CD14-positive monocyte (primary cell): ENCODE measurements around the gene ELOVL6. TPM values are rescaled to one million over a fixed set of nuclear protein-coding genes. Genes with fewer than 3 reads are reported as not detected.

ENCODE experiments used
- DNase-seq, 3 donors: peaks; one replicate each; pipeline ENCODE4 v3.0.0-alpha.2; 2011 to 2022
- H2AFZ ChIP-seq: 2 replicates; pipeline ENCODE4 v1.6.0; 2012; ENCODE audit warnings: mild to moderate bottlenecking, low read depth, low read length, inconsistent platforms; ENCODE audit not compliant: insufficient read depth, poor library complexity, severe bottlenecking
- H3K27ac ChIP-seq, 2 donors: 1 replicate in 1 of 2; 2 replicates in 1 of 2; pipeline ENCODE4 v1.5.1; 2012 to 2013; ENCODE audit warnings: low read length in 2 of 2, control low read depth in 1 of 2, inconsistent platforms in 1 of 2, low read depth in 1 of 2, mild to moderate bottlenecking in 1 of 2
- H3K27me3 ChIP-seq, 2 donors: one replicate each; pipeline versions ENCODE4 v1.6.0 to v1.6.1; 2011 to 2013; ENCODE audit warnings: low read length in 2 of 2; ENCODE audit not compliant: control insufficient read depth in 2 of 2, insufficient read depth in 2 of 2
- H3K36me3 ChIP-seq, 2 donors: replicated peaks in 1 of 2; 1 replicate in 1 of 2; 2 replicates in 1 of 2; pipeline versions ENCODE4 v1.5.1 to v1.6.1; 2012 to 2013; ENCODE audit warnings: low read length in 2 of 2, control low read depth in 1 of 2, inconsistent platforms in 1 of 2, mild to moderate bottlenecking in 1 of 2; ENCODE audit not compliant: insufficient read depth in 2 of 2, control insufficient read depth in 1 of 2
- H3K4me1 ChIP-seq, 2 donors: 1 replicate in 1 of 2; 2 replicates in 1 of 2; pipeline versions ENCODE4 v1.5.1 to v1.6.1; 2012 to 2013; ENCODE audit warnings: low read length in 2 of 2, control low read depth in 1 of 2, inconsistent platforms in 1 of 2, mild to moderate bottlenecking in 1 of 2, moderate library complexity in 1 of 2; ENCODE audit not compliant: insufficient read depth in 2 of 2, control insufficient read depth in 1 of 2
- H3K4me2 ChIP-seq: replicated peaks from 2 replicates; pipeline ENCODE3; 2012; ENCODE audit warnings: low read length, moderate library complexity, mild to moderate bottlenecking; ENCODE audit not compliant: poor library complexity, severe bottlenecking; ENCODE audit errors: extremely low read depth
- H3K4me3 ChIP-seq, 3 experiments: fragments of 200-600 bp in 1 of 3; sonication (generic) in 1 of 3; replicated peaks in 1 of 3; 1 replicate in 2 of 3; 2 replicates in 1 of 3; pipeline ENCODE4 v1.5.1; 2011 to 2013; ENCODE audit warnings: low read length in 3 of 3, mild to moderate bottlenecking in 3 of 3, control low read depth in 2 of 3, low read depth in 2 of 3, inconsistent platforms in 1 of 3, moderate library complexity in 1 of 3
- H3K79me2 ChIP-seq: 2 replicates; pipeline ENCODE4 v1.6.0; 2012; ENCODE audit warnings: mild to moderate bottlenecking, control low read depth, inconsistent platforms, low read length, moderate library complexity; ENCODE audit not compliant: insufficient read depth
- H3K9ac ChIP-seq: 2 replicates; pipeline ENCODE4 v1.6.0; 2017; ENCODE audit warnings: low read length, mild to moderate bottlenecking; ENCODE audit not compliant: insufficient read depth, poor library complexity, severe bottlenecking
- H3K9me3 ChIP-seq, 2 donors: replicated peaks in 1 of 2; 1 replicate in 1 of 2; 2 replicates in 1 of 2; pipeline versions ENCODE4 v1.5.1 to v1.6.1; 2012 to 2013; ENCODE audit warnings: low read length in 2 of 2, control low read depth in 1 of 2; ENCODE audit not compliant: control insufficient read depth in 1 of 2, insufficient read depth in 1 of 2
- H4K20me1 ChIP-seq: 2 replicates; pipeline ENCODE4 v1.6.0; 2012; ENCODE audit warnings: mild to moderate bottlenecking, low read length, control low read depth, moderate library complexity; ENCODE audit not compliant: insufficient read depth
- H3K27ac Mint-ChIP-seq, 7 donors: one replicate each; pipeline ENCODE4 v1.8.0; 2020; ENCODE audit warnings: mild to moderate bottlenecking in 7 of 7, mixed read lengths in 7 of 7, moderate library complexity in 6 of 7, inconsistent platforms in 2 of 7
- H3K27me3 Mint-ChIP-seq, 3 donors: one replicate each; pipeline ENCODE4 v1.8.0; 2021 to 2022; ENCODE audit warnings: low read depth in 3 of 3, mild to moderate bottlenecking in 3 of 3, mixed read lengths in 3 of 3, moderate library complexity in 3 of 3, inconsistent platforms in 1 of 3
- H3K36me3 Mint-ChIP-seq, 2 donors: one replicate each; pipeline ENCODE4 v1.8.0; 2020; ENCODE audit warnings: mixed read lengths in 2 of 2, inconsistent platforms in 1 of 2, mild to moderate bottlenecking in 1 of 2
- H3K4me1 Mint-ChIP-seq: one replicate; pipeline ENCODE4 v1.8.0; 2020; ENCODE audit warnings: mild to moderate bottlenecking, mixed read lengths
- H3K4me3 Mint-ChIP-seq, 2 donors: one replicate each; pipeline ENCODE4 v1.8.0; 2020; ENCODE audit warnings: mild to moderate bottlenecking in 2 of 2, mixed read lengths in 2 of 2, moderate library complexity in 1 of 2
- H3K9me3 Mint-ChIP-seq, 7 donors: one replicate each; pipeline ENCODE4 v1.8.0; 2020 to 2022; ENCODE audit warnings: mixed read lengths in 7 of 7, mild to moderate bottlenecking in 6 of 7, moderate library complexity in 6 of 7, inconsistent platforms in 2 of 7
- CTCF ChIP-seq: fragments of 200-600 bp; IDR thresholded peaks from one replicate; pipeline ENCODE4 v1.8.0; 2022; ENCODE audit warnings: antibody characterized with exemption, mild to moderate bottlenecking
- WGBS: methylation state at CpG from one replicate; pipeline ENCODE4 v1.1.5; 2013; ENCODE audit warnings: missing lambda C conversion rate; ENCODE audit not compliant: insufficient coverage; 5-methylcytosine and 5-hydroxymethylcytosine counted together
- intact Hi-C, 2 donors: fragments of 100-400 bp; cut with micrococcal nuclease; formaldehyde crosslinking; loops; one replicate each; pipeline versions ENCODE4 v1.15.0 to v1.15.1; 2023
- polyA plus RNA-seq, 3 donors: library from polyadenylated mRNA; depleted of rRNA in 1 of 3; unstranded in 2 of 3; stranded (reverse) in 1 of 3; fragments of 300-500 nt in 2 of 3; fragments of >200 nt in 1 of 3; fragmentation: Illumina TruSeq in 2 of 3; gene quantifications; 1 replicate in 2 of 3; 2 replicates in 1 of 3; pipeline ENCODE4 v1.2.3, GENCODE V29; 2012 to 2021

ELOVL6 gene
- polyA plus RNA-seq, 3 donors = 0.11 to 0.19 TPM; not detected in 1

- peaks cover 32% of the 10 kb centered on the region for H3K4me1 Mint-ChIP-seq
- H3K27me3 Mint-ChIP-seq = peaks cover 34 to 45% (median 45%) of the 10 kb centered on the region in 3 donors
- Histone ChIP-seq H2AFZ (peak overlapping the region; percentile 98), H3K4me1 (peaks cover 26 to 34% of the 10 kb centered on the region in 2 donors), H3K4me3 (peak overlapping the region; percentile 69 to 95 (median 80)), H3K79me2 (no peaks in the 10 kb centered on the region), H3K9me3 (no peaks in the 10 kb centered on the region), H3K27me3 (peaks cover 4 to 42% of the 10 kb centered on the region in 2 donors), H3K4me2 (peak overlapping the region; percentile 100), H3K36me3 (no peaks in the 10 kb centered on the region), H3K27ac (no peak overlapping the region), H3K9ac (peak overlapping the region; percentile 65), H4K20me1 (no peaks in the 10 kb centered on the region)
- peaks cover 0 to 3% (median 0%) of the 10 kb centered on the region in 7 donors for H3K9me3 Mint-ChIP-seq
- H3K36me3 Mint-ChIP-seq = no peaks in the 10 kb centered on the region
- peak overlapping the region; percentile 97 for H3K4me3 Mint-ChIP-seq
- peak overlapping the region in 2 of 7 donors; percentile 40 to 58 for H3K27ac Mint-ChIP-seq
- intact Hi-C loops = loop anchor here in 1 of 2 donors (10.0 kb wide), 1 partner anchor 142 kb away; no protein-coding TSS in a partner anchor
- DNase-seq = peak in 1 of 3 donors; percentile 7
- TF ChIP-seq CTCF = no peak
- under 1% methylated on average over 51 of the region's 58 CpGs for WGBS
Measured at GRCh38 chr4:110196206-110196870, 2.1 kb downstream of the ELOVL6 start.

- peak overlapping the region; percentile 65 for H3K9ac ChIP-seq
- no peak overlapping the region for H3K27ac ChIP-seq
- H3K4me3 Mint-ChIP-seq = peak overlapping the region; percentile 97
- H2AFZ ChIP-seq = peak overlapping the region; percentile 98
- H3K4me2 ChIP-seq = peak overlapping the region; percentile 100
- peak overlapping the region; percentile 69 to 95 (median 80) for H3K4me3 ChIP-seq
- peaks cover 33 to 44% (median 40%) of the 10 kb centered on the region in 3 donors for H3K27me3 Mint-ChIP-seq
- peaks cover 0 to 3% (median 0%) of the 10 kb centered on the region in 7 donors for H3K9me3 Mint-ChIP-seq
- no peaks in the 10 kb centered on the region for H3K9me3 ChIP-seq
- intact Hi-C loops = loop anchor here in 1 of 2 donors (10.0 kb wide), 1 partner anchor 141 kb away; no protein-coding TSS in a partner anchor
- peak overlapping the region in 3 of 7 donors; percentile 40 to 58 (median 43) for H3K27ac Mint-ChIP-seq
- H4K20me1 ChIP-seq = no peaks in the 10 kb centered on the region
- no peaks in the 10 kb centered on the region for H3K36me3 ChIP-seq
- peaks cover 26 to 34% of the 10 kb centered on the region in 2 donors for H3K4me1 ChIP-seq
- H3K27me3 ChIP-seq = peaks cover 4 to 42% of the 10 kb centered on the region in 2 donors
- DNase-seq = no peak
- WGBS = 26% methylated on average over 10 of the region's 11 CpGs
- no peaks in the 10 kb centered on the region for H3K79me2 ChIP-seq
- peaks cover 32% of the 10 kb centered on the region for H3K4me1 Mint-ChIP-seq
- TF ChIP-seq CTCF = no peak
- H3K36me3 Mint-ChIP-seq = no peaks in the 10 kb centered on the region
Measured at GRCh38 chr4:110195561-110196205, 2.7 kb downstream of the ELOVL6 start.
